HG03469 (cell line): ENCODE measurements around the gene OAT.

Experiments used
- ATAC-seq: cut with Tn5 transposase; IDR thresholded peaks from one replicate; pipeline ENCODE4 v1.9.1; 2021; ENCODE audit warnings: mild to moderate bottlenecking, moderate library complexity, moderate number of reproducible peaks; ENCODE audit not compliant: unreplicated experiment

OAT gene

DNA sequence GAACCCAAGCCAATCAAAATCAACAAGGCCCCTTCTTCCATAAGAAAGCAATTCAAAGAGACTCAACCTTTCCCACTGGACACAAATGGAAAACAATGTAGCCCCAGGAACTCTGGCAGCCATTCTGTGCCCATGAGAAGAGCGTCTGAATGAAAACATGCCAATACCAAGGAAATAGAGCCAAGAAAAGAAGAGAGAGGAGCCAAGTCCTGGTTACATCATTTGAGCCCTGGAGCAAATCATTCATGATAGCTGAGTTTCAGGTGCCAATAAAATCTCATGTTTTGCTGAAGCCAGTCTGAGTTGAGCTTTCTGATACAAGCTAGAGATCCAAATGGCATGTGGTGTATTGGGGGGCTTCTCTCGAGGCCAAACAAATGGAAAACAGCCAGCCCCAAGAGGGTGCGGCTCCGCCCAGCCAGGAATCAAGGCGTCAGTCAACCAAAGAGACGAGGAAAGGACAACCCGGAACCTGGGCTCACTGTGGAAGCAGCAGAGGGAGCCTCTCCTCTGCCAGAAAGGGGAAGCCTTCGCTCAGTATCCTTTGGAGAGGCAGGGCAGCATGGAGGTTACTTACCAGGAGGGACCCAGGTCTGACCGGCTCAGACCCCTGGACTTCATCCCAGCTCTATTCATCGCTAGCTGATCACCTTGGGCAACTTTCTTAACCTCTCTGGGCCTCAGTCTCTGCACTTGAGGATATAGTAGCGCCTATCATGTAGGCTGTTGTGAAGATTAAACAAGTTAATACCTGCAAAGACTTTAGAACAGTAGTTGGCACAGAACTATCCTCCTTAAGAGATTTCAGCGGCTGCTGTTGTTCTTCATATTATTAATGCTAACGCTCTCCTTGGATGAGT is 61.8 kb downstream of the OAT start:
- ATAC-seq, result no peak

DNA sequence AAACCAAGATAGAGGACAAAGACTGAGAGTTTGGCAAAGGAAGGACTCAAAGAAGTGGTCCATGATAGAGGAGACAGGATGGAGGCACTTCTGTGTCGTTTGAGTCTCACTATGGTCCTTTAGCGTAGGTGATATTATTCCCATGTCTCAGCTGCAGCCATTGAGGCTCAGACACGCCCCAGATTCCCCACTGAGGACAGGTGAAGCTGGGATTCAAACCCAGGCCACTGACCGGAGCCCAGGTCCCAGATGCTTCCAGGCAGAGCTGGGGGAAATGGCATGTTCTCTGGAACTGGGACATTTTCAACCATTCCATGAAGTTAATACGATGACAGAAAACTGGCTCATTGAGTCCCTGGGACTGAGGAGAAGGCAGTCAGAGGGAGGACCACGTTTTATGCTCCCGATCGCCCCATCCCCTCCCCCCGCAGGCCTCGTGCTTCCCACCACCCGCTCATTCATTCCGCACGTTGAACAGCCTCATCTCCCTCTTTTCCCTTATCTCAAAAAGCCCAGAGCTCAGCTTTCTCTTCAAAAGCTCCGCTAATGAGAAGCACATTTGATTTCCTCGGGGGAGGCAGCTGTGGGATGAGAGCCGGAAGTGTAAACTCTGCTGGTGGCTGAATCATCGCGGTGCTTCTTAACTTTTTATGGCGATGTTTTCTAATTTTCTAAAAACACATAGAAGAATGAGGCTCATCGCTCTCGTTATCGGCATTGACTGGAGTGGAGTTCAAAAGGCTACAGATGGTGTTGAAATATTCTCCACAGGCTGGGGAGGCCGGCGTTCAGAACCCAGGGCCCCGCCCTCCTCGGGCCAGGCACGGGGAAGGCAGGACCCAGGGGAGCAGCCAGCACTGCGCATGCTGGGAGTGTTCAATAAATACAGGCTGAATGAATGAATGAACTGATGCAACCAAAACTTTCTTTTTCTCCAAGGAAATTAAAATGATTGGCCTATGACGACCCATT is 64.0 kb downstream of the OAT start:
- ATAC-seq, result no peak

DNA sequence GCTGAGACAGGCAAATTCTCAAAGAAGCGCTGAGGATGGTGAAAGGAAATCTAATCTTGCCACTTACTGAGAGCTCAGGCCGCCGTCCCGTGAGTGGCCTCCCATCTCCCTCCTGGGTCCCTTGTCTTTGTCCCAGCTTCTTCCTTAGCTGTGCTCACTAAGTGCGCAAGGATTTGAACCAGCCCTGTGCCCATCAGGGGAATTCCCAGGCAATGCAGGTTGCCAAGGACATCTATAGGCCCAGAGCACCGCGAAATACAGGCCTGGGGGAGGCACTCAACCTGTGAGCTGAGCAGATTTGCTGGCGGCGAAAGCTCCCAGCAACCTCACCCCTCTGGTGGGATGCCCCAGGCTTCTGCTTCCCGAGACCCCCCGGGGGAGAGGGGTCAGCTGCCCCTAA is 64.8 kb downstream of the OAT start:
- ATAC-seq, result no peak

DNA sequence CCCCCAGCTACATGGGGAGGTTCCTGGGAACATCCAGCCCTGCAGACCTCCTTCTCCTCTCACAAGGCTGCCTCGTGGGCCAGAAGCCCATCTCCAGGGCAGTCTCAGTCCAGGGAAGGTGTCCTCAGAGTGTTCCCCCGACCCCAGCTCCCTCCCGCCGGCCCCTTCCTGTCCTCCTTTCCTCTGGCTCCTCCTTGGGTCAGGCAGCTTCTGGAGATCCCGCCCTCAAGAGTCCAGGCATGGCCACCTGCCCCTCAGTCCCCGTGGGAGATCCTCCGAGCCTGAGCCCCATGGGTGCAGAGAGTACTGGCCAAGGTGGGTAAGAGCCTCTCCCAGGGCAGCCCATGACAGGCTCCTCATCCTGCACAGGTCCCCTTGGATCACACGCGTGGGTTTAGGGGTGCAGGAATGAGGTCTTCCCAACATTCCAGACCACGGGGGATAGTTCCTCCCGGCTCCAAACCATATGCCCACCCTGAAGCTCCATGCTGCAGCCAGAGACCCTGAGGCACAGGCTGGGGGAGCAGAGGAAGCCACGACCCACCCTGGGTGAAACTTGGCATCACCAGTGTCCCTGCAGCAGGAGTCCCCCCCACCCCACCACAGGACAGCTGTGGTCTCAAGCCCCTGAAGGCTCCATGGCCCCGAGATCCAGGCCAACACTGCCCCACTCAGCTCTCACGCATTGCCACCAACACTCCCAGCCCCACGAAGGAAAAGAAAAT is 65.5 kb downstream of the OAT start:
- ATAC-seq, result no peak

DNA sequence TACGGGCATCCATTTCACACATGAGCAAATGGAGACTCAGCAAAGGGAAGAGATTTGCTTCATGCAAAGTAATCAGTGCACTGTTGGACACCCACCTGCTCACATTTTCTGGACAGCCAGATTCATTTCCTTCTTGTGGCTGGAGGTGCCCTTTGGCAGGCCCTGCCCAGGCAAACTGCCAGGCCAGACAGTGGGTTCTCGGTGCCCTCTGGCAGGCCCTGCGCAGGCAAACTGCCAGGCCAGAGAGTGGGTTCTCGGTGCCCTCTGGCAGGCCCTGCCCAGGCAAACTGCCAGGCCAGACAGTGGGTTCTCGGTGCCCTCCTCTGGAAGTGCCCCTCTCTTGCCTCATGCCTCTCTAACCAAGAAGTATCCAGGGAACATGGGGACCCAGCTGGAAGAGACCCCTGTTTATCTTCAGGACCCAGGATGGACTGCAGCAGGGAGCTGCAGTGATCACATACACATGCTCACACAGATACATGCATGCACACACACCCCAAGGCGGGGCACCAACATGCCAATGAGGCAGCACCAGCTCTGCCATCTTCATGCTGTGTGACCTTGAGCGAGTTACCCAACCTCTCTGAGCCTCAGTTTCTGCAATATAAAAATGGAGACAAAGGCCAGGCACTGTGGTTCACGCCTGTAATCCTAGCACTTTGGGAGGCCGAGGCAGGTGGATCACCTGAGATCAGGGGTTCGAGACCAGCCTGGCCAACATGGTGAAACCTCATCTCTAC is 67.1 kb downstream of the OAT start:
- no peak for ATAC-seq

DNA sequence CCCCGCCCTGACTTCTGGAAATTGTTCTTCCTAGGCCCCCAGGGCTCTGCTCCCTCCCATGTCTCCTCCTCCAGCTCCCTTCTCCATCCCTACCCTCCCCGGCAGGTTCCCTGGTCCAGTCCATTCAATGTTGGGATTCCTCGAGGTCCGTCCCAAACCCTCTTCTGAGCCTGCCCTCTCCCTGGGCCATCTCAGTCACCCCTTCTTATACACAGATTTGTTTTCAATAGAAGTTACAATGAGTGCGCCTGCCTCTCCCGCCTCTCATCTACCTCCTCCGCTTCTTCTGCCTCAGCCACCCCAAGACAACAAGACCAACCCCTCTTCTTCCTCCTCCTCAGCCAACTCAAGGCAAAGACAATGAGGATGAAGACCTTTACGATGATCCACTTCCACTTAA is 67.9 kb downstream of the OAT start:
- no peak for ATAC-seq

DNA sequence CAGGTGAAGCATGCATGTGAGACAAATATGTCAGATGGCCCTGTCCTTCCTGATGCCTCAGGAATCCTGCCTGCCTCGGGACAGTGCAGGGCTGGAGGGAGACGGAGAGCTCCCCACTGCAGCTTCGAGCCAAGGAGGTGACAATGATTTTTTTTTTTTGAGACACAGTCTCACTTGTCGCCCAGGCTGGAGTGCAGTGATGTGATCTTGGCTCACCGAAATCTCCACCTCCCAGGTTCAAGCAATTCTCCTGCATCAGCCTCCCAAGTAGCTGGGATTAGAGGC is 68.8 kb downstream of the OAT start:
- no peak for ATAC-seq

DNA sequence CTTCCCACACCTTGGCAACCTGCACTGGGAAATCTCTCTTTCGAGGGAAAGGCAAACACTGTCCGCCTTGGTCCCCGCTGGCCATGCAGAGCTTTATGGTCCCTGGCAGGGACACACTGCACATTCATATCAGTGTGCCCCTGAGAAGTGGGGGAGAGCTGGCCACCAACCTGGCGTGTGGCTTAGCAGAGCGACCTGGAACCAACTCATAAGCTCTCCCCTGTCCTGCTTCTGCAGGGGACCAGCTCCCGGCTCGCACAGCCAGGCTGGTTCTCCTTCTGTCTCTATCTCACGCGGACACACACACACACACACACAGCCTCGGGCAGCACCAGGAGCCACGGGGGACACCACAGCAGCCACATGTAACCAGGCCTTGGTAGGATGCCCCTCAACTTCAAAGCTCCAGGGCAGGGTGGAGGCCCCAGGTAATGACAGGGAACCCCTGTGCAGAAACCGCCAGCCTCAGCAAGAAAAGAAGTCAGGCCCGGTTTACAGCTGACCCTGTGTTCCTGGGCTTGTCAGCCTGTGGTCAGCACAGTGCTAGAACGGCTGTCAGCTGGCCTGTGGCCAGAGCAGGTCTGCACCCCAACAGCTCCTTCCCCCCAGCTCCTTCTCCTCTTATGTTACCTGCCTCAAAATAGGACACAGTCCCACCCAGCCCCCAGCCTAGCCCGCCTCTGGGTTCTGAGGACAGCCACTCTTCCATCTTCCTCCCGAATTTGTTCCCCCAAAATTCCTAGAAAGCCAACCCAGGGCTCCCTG is 69.3 kb downstream of the OAT start:
- ATAC-seq, result no peak

DNA sequence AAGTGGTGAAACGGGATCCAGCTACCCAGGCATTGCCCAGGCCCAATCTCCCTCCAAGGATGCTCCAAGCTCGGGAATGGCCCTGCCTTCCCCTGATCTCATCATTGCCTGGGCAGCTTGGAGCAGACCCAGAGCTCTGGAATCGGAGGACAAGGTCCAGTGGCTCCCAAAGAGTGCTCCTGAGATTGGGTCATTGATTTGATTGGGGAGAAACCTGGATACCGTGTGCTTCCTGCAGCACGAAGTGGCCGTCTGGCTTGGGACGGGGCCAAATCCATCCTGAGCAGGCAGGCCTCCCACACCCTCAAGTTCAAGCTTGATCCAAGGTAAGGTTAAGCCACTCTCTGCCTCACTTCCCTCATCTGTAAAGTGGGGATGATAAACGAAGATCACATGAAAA is 69.9 kb downstream of the OAT start:
- no peak for ATAC-seq

DNA sequence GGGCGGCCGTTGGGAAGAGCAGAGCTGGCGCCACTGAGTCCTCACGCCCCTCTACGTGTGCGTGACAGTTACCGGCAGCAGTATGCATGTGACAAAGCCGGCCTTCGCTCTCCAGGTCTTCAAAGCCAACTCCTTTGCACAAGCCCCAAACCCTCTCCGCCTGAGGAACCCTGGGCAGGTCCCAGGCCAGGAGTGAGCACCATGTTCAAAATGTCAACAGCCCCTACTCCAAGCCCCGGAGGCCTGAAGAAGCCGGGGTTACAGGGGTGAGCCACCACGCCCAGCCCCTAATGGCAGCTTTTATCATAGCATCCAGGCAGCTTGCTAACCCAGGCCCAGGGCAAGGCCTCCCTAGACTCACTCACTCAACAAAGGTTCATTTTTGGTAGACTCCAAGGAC is 70.8 kb downstream of the OAT start:
- no peak for ATAC-seq
